Retina (tissue), 1 donor: ENCODE data around the gene IMMP2L.

Experiments used
- DNase-seq: peaks from one replicate; pipeline ENCODE4 v3.0.0-alpha.2; 2016

The IMMP2L gene

DNA sequence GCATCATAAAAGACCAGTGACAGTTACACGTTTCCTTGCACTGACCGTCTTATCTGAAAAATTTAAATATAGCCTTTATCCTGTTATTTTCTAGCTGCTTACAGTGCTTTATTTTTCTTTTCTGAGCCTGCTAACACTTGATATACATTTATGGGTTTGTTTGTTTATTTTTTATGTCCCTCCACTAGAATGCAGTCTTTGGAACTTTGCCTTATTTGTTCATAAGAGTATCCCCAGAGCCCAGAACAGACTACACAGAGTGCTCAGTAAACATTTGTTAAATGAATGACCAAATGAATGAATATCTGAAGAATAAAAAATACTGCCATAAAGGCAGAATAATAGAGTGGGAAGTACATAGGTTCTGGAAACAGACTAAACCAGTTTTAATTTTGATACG lies 673.7 kb downstream of the IMMP2L start:
- no peak for DNase-seq

DNA sequence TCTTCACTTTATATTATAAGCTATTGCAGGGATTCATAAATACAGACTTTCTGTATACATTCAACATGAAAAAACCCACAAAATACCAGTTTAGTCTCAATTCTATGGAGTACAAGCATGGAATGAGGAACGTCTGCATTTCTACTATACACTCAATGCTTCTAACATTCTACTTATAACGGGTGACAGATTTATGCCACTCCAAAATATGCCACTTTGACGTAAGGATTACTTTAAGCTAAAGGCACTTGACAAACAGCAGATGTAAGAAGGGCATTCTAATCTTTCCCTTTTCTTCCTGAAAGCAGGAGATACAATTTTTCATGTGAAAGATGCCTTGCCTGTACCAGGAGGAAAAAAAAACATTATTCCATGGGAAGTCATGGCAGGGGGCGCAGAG lies 676.8 kb downstream of the IMMP2L start:
- no peak for DNase-seq

DNA sequence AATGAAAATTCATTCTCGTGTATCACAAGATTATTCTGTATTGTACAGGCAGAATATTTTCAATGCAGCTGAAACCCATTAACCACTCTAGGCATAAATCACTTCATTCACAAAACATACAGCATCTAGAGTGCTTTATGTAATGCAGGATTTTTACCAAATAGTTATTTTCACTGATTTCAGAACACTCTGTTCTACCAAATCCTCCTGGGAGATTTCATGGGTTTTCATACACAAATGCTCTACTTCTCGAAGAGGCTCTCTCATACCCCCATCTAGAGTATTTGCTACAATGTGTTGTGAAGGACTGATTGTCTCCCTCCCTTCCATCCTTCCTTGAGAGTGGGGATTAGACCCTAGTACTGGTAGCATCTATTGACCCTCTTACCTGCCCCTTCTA lies 680.6 kb downstream of the IMMP2L start:
- no peak for DNase-seq

DNA sequence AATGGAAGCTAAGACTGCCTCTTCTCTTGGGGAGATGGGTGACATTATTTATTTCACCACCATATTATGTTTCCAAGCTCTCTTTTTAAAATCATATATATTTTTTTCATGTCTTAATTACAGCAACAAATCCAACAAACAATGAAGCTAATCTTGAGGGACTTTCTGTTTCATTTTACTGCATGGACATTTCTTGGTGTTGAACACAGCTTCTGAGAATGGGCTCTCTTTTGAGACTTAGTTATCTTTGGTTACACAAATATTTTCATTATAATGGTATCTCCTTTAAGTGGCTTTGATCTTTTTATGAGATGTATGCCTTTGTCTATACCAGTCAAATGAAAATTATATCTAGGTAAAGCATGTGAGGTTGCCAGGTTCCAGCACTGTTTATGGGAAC lies 681.3 kb downstream of the IMMP2L start:
- DNase-seq = no peak

DNA sequence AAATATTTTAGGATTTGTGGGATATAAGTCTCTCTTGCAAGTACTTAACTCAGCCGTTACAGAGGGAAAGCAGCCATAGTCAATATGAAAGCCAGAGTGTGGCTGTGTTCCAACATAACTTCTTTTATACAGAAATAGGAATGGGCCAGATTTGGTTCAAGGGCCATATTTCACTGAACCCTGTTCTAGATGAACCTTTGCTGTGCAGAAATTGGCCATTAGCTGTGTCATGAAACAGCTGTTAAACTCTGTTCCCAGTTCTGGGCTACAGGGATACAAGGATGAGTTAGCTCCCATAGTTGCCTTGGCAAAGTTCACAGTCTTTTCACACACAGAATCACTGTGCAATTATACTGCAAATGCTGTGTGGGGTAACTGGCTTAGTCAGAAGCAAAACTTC lies 685.3 kb downstream of the IMMP2L start:
- no peak for DNase-seq

DNA sequence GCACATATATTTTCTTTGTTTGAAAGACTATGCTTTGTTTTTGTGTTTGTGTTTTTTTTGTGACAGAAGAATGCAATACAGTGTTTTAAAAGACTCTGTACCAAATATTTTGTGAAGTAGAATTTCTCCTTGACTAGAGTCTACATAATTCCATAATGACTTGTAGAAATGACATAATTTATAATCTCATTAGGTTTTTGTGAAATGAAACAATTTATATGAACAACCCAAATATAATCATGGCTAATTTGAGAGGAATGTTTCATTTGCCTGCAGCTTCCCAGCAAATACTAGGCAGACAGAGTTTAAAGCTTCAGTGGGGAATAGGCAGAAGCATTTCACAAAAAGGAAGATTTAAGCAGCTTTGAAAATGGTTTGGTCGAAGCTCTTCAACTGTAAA lies 686.9 kb downstream of the IMMP2L start:
- no peak for DNase-seq

DNA sequence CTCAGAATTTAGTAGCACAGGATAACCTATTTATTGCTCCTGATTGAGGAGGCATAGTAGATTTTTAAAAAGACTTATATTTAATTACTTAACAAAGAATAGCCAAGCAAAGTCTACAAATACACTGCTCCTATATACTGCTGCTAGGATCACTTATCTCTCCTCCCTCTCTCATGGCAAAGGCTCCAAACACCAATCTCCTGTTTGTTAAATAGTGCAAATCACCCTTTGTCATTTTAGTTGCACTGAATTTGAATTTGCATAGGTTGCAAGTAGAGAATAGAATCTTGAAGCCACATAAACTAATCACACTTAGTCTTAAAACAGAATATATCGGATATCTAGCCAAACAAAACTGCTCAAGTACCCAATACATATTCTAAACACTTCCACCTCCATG lies 690.4 kb downstream of the IMMP2L start:
- DNase-seq = no peak

DNA sequence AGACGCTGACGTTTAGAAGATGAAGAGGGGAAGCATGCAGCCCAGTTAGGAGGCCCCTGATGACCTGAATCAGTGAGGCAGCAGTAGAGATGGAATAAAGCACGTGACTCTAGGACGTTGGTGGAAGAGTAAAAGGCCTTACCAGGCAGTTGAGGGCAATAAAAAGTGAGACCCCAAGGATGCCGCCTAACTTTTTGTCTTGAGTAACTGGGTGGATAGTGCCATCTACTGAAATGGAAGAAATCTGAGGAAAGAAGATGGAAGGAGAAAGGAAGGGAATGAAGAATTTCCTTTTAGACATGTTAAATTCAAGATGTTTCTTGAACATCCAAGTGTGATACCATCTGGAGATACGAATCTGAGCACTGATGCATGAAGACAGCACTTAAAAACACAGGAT lies 691.4 kb downstream of the IMMP2L start:
- DNase-seq = no peak

DNA sequence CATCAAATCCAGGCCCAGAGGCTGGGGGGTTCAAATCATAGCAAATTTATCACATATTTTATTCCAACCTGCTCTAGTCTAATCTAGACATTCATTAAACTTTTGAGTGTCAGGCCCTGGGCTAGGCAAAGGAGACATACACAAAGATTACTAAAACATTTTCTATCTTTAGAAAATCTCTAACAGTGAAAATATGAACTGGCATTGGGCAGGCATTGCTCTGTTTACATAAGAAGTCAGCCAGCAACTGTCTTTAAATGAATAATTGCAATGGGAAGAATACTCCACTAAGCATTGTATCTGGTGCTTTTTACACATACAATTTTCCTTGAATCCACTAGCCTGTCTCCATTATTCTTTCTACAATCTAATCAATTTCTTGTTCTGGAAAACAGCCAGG lies 693.8 kb downstream of the IMMP2L start:
- no peak for DNase-seq

DNA sequence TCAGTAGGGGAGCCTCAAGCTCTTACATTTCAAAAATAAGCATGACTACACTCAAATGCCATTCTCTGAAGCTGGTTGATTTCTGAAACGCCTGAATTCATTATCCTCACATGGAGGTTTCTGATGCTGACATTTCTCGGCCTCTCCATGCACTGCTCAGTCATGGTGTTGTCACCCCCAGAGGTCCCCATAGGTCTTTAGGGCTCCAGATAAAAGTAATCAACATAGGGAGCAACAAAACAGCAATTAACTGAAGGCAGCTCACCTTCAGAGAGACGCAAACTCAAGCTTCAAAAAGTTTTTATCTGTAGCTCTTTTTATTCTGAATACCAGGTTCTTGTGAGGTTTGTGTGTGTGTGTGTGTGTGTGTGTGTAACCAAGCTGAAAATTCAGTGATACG lies 694.5 kb downstream of the IMMP2L start:
- peak; percentile 46 for DNase-seq

DNA sequence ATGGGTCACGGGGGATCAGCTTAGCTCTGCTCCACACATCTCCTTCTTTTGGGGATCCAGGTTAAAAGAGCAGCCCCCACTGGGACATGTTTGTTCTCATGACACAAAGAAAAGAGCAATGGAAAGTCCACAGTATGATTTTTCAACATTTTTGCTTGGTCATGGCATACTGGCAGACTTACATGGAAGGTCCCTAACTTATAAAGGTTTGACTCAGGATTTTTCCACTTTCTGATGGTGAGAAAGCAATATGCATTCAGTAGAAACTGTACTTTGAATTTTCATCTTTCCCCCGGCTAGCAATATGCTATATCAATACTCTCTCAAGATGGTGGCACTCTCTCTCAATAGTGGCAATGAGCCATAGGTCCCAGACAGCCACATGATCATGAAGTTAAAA lies 699.0 kb downstream of the IMMP2L start:
- no peak for DNase-seq

DNA sequence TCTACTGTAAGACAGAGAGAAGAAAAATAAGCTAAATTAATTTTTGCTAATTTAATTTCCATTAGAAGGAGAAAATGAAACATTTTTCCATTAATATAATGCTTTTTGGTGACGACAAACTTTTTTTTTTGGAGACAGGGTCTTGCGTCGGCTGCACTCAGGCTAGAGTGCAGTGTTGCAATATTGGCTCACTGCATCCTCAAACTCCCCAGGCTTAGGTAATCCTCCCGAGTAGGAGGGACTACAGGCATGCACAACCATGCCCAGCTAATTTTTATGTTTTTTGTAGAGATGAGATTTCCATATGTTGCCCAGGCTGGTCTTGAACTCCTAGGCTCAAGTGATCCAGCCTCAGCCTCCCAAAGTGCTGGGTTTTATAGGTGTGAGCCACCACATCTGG lies 701.1 kb downstream of the IMMP2L start:
- DNase-seq = no peak

DNA sequence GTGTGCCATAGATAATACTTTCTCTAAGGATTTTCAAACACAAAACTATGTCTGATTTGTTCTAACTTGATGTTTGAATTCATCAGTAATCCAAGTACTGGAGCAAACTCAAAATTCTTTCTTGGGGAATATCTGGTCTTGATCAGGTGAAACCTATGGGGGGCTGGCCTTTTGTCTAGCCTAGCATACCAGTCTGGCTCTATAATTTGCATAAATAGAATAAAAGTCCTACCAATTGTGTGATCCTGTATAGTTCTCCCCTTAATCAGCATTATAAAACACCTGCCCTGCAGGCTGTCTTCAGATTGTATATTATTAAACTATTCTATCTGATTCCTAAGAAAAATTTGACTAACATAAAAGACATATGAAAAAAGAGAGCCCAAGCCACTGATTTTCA lies 705.2 kb downstream of the IMMP2L start:
- no peak for DNase-seq

DNA sequence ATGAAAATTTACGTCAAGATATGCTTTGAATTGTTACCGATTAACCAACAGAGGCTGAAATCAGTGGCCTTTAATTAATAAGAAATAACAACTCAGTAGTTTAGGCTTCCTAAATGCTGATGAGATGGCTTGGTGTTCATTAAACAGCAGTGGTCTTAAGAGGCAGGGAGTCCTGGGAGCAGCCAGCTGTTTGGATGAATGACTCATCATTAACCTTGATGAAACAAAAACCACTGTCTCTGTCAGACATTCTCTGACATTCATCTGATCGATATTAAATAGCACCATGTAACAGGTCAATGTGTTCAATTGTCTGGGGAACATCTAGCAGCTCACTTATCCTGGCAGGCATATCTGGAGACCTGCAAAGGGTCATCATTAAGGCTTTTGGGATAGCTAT lies 705.6 kb downstream of the IMMP2L start:
- peak; percentile 40 for DNase-seq

DNA sequence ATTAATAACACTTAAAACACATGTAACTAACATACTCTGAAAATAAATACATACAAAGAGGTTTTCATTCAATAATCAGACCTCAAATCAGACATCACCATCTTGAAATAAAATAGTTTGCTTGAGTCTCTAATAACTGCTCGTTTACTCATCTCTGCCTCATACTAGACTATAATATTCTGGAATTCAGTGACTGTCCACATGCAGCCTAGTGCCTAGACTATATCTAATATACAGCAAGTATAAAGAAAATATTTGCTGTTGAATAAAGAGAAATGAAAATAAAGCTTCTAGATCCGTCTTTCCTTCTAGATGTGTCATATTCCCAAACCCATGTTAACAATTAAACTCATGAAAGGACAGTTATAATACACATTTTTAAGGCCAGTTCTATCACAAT lies 707.6 kb downstream of the IMMP2L start:
- no peak for DNase-seq

DNA sequence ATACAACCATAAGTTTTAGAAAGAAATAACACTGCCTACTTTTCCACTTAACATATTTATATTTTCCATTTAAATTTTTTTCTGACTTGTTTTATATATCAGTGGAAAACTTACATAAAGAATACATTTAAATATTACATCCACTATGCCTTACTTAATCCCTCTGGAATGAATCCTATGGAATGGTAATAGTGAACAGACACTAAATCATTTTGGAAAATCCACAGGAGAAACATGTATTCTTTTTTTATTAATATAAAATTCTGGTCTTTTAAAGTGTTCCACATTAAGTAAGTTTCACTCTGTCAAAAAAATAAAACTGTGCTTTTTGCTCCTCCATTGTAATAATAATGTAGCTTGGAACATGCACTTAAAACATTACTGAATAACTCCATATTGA lies 708.1 kb downstream of the IMMP2L start:
- DNase-seq = no peak

DNA sequence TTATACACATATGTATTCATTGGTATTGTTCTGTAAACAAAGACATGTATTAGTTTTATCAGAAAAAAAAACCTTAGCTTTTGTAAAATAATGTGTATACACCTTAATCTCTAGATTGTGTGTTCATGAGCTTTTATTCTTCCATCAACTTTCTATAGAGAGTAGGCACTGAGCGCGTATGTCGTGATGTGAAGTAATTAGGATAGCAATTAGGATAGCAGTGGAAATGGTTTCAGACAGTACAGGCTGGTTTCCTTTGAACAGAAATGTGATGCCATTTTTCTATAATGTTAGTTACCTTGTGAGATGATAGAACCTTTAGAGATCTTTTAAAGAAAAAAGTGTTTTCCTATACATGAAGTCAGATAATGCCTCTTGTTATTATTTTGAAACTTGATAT lies 709.0 kb downstream of the IMMP2L start:
- no peak for DNase-seq

DNA sequence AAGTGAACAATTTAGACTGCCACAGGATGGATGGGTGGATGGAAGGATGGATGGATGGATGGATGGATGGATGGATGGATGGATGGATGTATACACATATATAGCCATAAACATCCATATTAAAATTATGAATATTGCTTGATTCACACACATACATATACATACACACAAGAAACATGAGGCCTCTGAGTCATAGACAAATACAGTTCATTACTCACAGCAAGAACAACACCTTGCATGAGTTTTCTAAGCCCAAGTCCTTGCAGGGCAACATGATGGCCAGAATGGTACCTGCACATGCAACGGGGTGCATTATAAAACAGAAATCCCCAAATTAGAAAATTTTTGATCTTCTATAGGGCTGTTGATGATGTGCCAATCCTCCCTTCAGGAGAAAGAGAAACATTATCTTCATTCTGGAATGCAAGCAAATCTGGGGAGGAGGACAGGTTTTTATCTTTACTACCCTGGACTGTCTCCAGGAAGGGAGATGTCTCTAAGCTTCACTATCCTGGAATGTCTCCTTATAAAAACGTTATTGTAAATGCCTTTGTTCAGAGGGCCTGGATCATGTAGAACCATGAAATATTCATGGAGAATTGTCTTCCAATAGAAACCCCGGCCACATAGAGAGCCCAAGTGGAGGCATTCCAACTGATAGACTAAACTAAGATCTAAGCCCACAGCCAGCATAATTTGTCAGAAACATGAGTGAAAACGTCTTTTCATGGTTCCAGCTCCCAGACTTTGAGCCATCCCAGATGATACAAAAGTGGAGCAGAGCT lies 709.9 kb downstream of the IMMP2L start:
- DNase-seq = no peak

DNA sequence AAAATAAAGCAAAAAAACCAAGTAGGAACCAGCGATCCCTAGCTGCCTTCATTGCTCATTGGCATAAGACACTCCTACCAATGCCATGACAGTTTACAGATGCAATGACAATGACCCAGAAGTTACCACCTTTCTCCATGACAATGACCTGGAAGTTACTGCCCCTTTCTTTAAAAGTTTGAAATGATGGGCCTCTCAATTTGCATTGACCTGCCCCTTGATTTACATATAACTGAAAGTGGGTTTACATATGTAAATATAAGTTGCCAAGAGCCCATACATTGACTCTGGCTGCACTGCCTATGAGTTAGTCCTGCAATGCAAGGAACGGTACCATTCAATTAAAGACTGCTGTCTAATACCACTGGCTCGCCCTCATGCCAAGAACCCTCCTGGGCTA lies 712.1 kb downstream of the IMMP2L start:
- no peak for DNase-seq

DNA sequence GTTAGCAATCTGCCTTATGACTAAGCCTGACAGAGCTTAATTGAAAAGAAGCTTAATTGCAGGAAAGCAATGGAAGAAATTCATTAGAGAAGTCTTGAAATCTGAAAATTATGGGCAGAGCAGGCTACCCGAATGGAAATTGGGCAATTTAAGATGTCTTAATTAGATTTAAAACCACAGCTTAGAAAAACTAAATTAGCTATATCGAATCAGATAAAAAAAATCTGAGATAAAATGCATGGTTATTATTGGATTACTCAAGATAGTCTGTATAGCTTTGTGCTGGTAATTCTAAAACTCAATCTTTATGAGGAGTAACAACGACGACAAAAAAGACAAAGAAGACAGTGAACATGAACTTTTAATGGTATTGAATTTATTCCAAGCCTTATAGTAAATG lies 719.5 kb downstream of the IMMP2L start:
- no peak for DNase-seq

DNA sequence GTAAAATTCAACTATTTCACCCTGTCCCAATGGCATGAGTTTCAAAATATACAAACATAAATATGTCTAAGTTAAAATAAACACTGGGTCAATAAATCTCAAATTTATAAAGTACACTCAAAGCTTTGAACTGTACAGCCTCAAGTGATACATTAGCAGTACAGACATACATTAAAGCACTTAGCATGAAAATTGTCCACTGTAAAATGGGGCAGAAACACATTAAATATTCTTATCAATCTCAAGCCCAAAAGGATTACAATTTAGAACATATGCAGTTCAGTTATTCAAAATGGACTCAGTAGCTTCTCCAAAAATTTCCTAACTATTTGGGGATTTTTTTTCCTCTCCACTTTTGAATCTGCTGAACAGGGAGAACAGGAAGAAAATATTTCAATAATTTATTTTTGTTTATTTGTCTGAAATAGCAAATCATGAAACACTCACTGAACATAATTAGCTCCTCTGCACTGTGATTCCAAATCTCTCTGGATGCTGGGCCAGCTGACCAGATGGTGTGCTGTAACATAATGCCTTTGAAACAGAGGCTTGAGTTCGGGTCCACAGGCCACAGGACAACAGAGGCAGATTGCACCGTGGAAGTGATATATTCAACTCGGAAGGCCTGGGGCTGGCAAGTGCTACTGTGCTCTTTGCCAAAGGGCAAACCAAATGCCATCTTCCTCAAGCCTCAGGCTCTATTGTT lies 720.3 kb downstream of the IMMP2L start:
- no peak for DNase-seq

DNA sequence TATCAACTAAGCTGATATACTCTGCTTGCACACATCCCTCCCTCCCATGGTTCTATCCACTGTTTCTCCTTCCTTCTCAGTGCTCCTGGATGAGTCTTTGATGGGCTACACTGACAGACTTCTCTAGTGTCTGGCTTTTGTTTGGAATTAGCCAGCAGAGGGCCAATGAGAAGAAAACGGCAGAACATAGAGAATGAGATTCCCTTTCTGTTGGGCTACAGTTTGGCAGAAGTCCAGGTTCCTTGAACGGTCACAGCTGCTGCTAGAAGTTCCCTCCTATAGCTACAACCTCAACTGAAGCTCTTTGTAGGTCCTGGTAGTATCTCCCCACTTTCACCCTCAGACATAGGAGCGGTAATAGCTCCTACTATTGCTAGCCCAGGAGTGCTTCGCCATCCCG lies 722.4 kb downstream of the IMMP2L start:
- peak; percentile 6 for DNase-seq

DNA sequence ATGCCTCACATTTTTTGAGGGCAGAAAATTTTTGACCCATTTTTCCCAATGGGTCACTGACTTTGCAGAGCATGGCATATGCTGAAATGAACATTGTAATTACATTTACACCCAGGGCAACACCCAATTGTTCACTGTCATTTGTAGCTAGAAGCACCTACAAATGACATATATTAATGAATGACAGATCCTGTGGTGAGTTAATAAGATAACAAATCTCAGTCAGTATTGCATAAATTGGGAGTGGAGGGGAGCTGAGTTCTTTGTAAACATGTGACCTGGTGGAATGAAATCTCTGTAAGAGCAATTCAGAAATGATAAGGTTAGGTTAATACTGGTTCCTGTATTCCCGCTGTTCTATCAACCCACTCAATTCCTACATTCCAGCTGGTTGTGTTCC lies 726.4 kb downstream of the IMMP2L start:
- DNase-seq = no peak

DNA sequence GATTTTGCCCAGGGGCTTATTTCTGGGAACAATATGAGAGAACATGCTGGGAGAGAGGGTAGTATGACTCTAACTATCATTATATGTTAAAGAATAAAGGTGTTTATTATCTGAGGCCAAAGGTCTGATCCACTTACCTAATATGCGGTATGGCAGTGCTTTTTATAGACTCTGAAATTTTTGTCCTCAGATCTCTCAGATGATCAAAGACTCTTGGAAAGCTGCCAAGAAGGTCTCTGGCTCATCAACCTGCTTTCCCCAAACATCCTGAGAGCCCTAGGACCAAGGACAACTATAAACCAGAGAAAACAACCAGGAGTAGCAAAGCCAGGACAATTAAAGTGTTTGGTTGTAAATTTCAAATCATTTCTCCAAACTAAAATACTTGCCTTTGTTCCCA lies 727.1 kb downstream of the IMMP2L start:
- DNase-seq = no peak

DNA sequence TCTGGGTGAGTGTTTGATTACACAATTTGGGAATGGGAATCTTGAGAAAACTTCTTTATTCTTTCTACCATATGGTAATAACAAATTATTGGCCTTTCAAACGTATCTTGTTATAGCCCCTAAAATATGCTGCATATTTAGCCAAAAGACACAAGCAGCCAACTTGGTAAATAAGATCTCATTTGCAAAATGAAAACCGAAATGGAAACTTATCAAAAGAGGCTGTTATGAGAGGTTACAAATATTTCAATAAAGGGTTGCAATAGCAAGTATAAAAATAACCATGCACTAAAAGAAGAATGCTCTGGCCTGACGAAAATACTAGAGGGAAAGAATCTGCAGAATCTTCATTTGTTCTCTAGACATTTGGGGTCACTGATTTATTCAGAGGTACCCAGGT lies 730.9 kb downstream of the IMMP2L start:
- no peak for DNase-seq
